ENCODE results near the gene DUT.
"Not testable (repeated sequence)": the region's sequence is repeated elsewhere in the genome, so short reads cannot be mapped to it uniquely, and the experiment has no call there.

Gene DUT

DNA sequence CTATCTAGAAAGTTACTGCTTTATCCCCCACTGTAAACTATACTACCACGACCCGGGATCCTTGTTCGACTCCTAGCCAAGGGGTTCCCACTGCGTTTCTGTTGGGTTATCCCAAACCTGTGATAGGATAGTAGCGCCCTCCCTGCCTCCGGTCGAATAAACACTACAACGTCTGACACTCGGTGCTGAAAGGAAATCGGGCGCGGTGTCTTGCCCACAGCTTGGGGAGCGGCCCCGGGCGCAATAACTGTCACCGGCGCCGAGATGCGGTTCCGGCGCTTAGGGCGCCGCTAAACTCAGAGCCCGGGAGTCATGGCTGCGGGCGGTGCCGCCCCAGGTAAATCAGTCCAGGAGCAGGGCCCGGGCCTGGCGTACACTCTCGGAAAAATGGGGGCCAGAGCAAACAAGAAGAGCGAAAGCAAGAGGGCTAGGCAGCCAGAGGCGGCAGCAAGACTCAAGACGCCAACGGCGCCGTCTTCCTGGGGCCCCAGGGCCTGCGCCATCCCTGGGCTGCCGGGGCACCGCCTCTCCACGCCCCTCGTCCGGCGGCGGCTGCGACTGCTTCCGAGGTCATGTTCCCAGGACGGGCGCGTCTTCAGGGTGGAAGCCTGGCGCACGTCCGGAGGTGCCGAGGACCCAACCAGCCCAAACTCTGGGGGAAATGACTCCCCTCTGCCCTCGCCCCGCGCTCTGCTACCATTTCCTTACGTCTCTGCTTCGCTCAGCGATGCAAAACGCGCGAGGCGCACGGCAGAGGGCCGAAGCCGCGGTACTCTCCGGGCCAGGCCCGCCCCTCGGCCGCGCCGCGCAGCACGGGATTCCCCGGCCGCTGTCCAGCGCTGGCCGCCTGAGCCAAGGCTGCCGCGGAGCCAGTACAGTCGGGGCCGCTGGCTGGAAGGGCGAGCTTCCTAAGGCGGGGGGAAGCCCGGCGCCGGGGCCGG is at the start of gene DUT:
Gene DUT (plus strand): TSS at position 575 of the 941 bp plus-strand sequence. CDS start 87 bp downstream, at position 662.
- DNase-seq = peak; percentile 36

DNA sequence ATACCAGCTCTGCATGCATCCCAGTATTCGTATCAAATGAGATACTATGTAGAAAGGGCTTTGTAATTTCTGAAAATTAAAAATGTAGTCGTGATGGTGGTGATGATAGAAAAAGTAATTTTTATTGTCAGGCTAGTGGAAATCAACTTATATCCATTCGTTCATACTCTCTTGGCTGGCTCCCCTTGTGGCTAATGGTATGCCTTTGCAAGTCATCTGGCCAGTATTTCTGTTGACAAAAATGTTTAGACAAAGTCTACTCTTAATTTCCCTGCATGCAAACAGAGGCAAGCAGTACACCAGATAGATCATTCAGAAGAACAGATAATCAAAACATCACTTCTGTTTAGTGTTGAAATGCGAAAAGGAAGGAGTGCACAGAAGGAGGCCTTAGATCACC is 49.6 kb upstream of the DUT start:
- DNase-seq = no peak

DNA sequence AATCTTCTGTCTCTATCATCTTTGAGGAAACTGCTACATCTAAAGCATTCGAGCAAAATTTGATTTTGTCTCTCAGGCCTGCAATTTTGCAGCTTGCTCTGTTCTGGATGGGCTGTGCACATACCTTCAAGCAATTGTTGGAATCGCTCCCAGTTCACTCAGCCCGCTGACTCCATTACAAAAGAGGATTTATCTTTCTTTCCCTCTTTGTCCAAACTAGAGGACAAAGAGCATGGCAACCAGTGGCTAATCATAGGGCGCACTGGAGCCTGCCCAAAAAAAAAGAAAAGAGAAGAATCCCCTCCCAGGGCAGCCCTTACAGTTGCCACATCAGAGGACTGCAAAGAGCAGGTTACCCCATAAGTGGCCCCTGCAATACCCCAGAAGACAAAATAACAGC is 49.0 kb upstream of the DUT start:
- DNase-seq = no peak

DNA sequence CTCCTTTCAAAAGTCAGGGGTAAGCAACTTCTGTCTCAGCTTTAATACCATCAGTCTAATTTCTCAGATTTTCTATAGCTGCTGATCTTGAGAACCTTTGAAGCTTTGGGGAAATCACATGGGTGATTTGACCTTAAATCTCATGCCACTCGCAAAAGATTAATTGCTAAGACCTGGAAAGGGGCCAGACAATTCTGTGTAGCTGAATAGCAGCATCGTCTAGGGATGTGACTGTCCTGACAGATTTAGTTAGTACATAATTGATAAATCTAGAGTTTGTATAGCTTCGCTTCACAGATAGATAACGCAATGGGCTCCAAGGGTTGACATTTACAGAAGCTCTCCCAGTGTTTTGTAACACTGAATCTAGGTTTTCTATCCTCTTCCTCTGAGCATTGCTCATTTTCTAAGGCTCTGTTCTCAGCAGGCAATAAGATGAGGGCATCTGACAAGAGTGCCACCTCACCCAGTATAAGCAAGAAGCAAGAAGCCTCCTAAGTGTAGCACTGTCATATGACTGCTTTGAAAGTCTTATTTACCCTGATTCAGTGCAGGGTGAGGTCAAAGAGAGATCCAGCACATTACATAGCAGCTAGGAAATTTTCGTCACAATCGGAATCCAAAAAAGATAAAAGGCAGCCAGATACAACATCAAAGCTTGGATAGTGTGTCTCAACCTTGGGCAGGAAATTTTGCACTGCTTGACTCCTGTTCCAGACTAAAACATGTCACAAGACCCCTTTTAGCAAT is 47.7 kb upstream of the DUT start:
- DNase-seq = no peak

DNA sequence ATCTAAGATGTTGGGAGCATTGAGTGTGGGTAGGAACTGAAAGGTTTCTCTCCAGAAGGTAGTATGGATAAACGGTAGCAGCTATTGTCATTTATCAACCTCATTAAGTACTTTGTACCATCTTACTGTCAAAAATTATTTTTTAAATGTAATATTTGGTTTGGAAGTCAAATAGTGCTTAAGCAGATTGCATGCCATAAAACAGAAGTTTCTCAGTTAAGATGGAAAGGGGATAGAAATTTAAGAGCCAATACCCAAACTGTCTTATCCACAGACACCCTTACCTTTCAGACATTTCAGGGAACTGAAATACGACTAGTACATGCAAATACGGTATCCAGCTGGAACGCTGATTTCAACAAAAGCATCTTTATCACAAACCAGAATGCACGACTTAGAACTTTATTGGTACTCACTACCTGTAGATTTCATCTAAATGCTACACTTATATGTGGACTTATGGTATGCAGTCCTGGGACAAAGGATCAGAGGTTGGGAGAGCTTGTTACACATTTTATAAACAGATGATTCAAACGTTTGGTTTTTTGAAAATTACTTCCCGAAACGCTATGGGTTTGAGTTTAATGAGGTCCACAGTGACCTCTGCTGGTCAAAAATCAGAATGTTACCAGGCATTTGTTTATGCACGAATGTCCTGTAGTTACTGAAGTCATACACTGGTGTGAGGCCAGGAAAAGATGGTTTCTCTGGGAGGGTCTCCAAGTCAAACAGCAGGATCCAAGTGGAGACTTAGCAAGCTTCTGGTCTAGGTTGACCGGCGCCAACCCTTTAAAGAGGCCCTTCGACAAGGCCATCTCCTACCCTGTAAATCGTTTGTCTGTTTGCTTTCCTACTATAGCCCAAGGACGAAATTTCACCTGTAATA is 45.7 kb upstream of the DUT start:
- DNase-seq = peak; percentile 54

DNA sequence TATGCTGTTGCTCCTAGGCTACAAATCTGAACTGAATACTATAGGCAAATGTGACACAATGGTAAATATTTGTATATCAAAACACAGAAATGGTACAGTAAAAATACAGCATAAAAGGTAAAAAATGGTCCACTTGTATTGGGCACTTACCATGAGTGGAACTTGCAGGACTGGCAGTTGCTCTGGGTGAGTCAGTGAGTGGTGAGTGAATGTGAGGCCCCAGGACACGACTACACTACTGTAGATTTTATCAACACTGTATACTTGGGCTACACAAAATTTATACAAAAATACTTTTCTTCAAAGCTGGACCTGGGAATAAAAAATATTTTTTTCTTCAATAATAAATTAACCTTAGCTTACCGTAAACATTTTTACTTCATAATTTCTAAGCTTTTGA is 41.6 kb upstream of the DUT start:
- DNase-seq = no peak

DNA sequence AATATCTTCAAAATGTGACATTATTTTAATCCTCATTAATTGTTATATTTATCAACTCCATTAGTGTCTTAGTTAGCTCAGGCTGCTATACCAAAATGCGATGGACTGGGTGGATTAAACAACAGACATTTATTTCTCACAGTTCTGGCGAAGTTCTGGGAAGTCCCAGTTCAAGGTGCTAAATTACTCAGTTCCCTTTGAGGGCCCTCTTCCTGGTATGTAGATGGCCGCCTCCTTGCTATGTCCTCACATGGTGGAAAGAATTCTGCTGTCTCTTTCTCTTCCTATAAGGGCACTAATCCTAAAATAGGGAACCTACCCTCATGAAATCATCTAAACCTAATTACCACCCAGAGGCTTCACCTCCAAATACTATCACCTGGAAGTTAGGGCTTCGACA is 38.8 kb upstream of the DUT start:
- no peak for DNase-seq

DNA sequence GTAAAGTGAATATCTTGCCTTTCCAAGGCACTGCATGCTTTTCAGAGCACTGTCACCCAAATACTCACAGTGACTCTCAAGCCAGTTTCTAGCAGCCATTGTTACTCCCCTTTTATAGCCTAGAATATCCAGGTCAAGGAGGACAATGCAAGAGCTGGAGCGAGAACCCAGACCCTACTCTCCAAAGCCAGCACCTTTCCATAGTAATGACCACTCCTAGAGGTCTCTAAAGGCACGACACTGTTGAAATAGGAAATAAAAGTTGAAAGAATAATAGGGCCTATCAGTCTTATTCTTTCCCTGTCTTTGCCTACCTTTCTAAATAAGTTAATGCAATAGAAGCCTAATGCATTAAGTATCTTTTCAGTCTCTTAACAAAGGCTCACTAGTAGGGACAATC is 33.6 kb upstream of the DUT start:
- DNase-seq = no peak

DNA sequence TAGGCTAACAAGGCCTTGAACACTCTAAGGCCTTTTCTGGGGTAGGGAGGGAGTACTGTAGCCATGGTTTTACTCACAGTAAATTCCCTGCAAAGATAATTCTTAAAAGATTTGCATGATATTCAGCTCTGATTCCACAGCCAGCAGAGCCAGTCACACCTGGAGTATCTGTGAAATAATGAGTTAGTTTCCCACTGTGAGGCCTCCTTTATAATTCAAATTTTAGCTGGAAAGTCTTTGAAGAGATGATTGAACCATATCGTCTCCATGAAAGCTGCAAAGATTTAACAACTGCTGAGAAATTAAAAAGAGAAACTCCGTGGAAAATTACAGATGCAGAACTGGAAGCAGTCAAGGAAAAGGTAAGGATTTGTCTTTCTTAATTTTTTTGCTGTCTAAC is 32.3 kb upstream of the DUT start:
- no peak for DNase-seq

DNA sequence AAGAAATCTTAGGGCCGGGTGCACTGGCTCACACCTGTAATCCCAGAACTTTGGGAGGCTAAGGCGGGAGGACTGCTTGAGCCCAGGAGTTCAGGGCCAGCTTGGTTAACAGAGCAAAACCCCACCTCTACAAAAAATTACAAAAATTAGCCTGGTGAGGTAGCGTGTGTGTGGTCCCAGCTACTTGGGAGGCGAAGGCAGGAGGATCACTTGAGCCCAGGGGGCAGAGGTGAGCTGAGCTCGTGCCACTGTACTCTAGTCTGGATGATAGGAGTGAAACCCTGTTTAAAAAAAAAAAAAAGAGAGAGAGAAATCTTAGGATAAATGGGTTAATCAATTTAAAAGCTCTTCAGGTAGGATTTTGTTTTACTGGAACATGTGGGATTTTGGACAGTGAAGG is 31.2 kb upstream of the DUT start:
- no peak for DNase-seq

DNA sequence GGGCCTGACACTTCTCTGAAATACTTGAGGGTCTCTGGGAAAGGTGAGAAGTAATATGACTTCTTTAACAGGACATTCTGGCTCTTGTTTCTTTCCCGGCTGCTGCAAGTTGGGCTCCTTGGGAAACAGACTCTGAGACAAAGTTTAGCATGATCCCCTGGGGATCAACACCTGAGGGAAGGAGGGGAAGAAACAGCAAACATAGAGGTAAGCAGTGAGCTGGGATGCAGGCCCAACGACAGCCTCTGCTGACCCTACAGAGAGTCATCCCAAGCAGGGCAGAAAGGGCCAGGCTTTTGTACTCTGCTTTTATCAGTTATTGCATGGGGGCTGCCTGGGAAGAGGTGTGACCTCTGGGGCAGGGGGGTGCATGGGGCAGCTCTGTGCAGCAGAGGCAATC is 26.8 kb upstream of the DUT start:
- DNase-seq = no peak

DNA sequence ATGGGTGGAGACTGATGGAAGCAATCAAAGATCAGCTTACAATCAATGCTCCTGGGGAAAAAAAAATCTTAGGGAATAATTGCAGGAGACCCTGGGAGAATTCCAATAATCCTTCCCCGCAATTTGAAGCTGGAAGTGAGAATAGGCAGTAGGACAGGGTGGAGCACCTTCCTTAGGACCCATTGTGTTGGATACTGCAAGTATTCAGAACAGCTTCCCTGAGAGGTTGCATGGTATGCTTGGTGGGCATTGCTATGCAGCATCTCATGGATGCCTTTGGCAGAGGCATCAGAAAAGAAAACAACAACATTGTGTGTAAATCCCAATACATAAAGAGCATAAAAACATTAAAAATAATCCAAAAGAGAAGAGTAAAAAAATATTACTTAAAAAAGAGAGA is 24.6 kb upstream of the DUT start:
- DNase-seq = no peak

DNA sequence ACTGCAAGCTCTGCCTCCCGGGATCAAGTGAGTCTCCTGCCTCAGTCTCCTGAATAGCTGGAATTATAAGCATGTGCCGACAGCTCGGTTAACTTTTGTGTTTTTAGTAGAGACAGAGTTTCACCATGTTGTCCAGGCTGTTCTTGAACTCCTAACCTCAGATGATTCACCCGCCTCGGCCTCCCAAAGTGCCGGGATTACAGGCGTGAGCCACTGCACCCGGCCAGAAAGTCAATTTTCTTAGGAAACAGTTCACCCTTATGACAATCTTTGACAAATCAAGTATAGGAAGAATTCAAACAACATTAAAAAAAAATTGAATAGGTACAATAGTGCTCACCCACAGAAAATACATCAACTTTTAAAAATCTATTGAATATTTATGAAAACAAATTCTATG is 23.6 kb upstream of the DUT start:
- DNase-seq = no peak

DNA sequence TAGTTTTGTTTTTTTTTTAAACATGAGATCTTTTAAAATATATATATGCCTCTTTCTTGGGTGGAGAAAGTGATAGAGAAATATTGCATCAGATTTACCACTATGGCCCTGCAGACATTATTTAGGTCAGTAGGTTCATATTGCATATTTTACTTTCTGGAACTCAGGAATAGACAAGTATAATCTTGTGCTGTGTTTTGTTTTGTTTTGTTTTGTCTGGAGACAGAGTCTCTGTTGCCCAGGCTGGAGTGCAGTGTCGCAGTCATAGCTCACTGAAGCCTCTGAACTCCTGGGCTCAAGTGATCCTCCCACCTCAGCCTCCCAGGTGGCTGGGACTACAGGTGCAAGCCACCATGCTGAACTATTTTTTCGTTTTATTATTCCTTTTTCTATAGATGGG is 21.5 kb upstream of the DUT start:
- no peak for DNase-seq

DNA sequence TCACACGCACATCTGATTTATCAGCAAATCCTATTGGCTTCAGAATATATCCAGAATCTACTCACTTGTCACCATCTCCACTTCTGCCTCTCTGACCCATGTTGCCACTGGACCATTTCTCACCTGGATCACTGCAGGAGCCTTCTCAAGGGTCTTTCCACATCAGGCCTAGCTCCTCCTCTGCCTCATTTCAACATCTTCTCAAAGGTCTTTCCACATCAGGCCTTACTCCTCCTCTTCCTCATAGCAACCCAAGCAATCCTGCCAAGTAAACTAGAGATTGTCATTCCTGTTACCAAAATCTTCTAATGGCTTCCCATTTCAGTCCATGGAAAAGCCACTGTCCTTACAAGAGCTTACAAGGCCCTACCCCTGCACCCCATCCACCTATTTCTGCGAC is 18.0 kb upstream of the DUT start:
- no peak for DNase-seq

DNA sequence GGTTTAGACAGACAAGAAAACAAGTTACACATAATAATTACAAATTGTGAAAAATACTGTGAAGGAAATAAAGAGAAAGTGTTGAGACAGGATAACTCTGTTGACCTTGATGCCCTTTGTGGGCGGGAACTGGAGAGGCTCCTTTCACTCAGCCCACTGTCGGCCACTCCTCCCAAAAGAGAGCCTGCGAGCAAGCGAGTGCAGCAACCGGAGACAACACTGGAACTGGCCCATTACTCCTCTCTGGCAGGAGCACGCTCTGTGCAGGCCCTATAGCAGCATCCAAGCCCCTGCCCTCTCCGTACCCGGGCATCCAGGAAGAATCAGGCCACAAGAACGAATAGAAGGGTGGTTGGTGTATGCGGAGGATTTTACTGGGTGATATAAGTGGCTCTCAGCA is 16.2 kb upstream of the DUT start:
- DNase-seq = no peak

DNA sequence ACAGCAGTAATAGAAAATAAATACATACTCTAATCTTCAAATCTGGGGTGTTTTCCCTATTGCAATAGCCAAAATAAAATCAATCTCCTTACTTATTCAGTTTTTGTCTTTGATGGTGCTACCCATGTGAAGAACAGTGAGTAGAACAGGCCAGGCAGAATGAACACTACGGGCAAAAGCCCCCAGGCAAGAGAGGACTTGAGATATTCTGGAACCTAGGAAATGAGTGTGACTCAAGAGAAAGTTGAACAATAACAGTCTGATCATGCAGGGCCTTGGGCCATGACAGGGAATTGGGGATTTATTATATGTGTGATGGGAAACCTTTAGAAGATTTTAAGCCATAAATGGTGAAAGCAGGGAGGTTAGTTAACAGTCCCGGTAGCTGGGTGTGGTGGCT is 14.0 kb upstream of the DUT start:
- no peak for DNase-seq

DNA sequence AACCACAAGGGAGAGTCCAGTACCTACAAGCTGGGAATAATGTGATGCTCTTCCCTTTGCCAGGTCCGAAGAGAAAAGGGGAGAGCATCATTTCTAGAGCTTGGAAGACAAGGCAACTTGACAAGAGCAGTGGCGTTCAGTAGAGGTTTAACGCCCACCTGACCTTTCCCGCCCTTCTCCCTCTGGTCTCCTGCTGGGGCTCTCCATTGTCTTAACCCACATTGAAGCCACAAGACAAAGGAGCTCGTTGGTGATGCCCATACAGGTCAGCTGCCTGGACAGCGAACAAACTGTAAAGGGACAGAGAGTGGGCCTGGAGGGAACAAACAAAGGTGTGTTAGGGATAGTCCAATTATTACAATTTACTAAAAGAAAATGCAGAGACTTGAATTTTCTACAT is 13.1 kb upstream of the DUT start:
- no peak for DNase-seq

DNA sequence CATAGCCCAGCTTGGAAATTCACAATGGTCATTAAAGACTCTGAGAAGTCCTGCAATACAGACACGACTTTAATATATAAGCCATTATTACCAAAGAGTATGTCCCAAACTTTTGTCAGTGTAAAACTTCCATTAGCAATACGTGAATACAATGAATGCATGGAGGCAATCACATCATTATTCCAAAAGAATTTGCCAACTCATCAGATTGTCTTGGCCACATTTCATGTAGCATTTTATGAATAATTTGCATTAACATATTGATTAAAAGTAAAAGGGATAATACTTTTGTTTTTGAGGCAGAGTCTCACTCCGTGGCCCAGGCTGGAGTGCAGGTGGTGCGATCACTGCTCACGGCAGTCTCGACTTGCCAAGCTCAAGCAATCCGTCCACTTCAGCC is 7.9 kb upstream of the DUT start:
- DNase-seq = no peak

DNA sequence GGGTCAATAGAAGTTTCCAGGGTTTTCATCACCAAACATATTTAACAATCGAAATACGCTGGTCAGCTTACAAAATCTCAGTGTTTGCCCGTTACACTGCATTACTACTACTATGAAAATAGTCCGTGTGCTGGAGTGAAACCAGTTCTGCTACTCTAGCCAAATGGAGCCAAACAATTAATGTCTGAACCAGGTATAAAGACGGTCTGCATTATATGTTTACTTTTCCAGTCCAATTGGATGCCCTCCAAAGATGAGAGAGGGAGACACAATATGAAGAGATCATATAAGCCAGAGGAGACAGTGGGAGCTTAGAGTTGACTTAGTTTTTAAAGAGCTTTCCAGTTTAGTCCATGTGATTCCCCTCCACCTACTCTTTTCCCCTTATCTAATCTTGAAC is 6.3 kb upstream of the DUT start:
- DNase-seq = peak; percentile 55

DNA sequence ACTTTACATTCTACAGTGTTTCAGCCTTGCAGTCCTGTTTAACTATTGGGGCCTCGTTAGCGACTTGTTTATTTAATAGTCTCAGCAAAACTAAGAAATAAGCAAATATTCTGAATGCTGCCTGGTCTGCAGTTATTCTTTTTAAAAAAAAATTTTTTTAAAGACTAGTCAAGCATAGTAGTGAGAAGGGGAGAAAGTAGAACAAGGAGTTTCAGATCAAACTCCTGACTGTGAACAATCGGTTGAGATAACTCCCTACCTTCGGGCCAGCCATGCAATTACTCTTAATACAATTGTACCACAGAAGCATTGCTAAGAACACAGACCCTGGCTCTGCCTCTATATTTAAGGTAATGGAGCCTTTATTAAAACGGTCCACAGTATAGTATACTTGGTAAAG is 5.8 kb upstream of the DUT start:
- no peak for DNase-seq

DNA sequence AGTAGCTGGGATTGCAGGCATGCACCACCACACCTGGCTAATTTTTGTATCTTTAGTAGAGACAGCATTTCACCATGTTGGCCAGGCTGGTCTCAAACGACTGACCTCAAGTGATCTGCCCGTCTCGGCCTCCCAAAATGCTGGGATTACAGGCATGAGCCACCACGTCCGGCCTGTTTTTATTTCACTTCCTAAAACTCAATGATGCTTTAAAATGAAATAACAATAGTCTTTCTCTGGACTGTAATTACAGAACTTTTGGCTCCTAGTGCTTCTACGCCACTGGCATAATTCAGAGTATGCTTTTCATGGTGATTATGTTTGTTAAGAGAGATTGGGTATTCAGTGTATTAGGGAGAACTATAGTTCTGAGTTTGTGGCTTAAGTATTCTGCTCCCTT is 5.0 kb upstream of the DUT start:
- DNase-seq = not testable (repeated sequence)

DNA sequence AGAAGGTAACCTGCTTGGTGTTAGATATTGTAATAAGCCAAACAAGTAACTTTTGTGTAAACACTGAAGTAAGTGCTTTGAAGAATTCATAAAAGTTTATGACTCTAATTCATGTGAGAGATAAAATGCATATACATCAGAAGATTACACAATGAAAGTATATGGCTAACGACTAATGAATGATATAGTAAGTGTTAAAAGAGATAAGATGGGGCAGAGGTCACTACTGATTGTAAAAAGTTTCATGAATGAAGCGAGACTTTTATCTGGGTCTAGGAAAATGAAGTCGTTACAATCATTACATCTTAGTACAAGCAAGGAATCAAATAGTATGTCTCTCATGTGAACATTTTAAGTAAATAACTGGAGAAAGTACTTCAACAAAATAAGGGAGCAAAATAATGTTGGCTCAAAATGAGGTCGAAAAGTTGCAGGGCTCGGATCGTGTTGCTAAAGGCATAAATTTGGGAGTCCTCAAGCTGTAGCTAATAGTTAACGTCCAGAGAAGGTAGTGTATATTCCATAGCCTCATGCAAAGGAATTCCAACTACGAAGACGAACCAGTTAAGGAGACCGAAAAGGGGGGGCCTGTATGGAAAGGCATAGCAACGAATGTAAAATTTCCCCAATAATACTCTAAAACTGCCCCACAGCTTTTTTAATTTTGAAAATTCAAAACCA is 984 bp upstream of the DUT start:
- no peak for DNase-seq
